Endodermal cell (in vitro differentiated cells): ENCODE measurements around the gene DCLK1. TPM values are rescaled to one million over a fixed set of nuclear protein-coding genes. Genes with fewer than 3 reads are reported as not detected.

Experiments
- DNase-seq: peaks from one replicate; pipeline ENCODE4 v3.0.0-alpha.2; 2017
- H3K27ac ChIP-seq: 2 replicates; pipeline ENCODE4 v1.5.1; 2013; ENCODE audit warnings: mild to moderate bottlenecking, low read depth, low read length, moderate library complexity
- H3K27me3 ChIP-seq: 2 replicates; pipeline ENCODE4 v1.6.1; 2013; ENCODE audit warnings: mild to moderate bottlenecking, low read length, moderate library complexity; ENCODE audit not compliant: insufficient read depth, control insufficient read depth, poor library complexity, severe bottlenecking
- H3K36me3 ChIP-seq: 2 replicates; pipeline ENCODE4 v1.7.0; 2013; ENCODE audit warnings: mild to moderate bottlenecking, low read length, moderate library complexity; ENCODE audit not compliant: control insufficient read depth, insufficient read depth
- H3K4me1 ChIP-seq: one replicate; pipeline ENCODE4 v1.7.0; 2013; ENCODE audit warnings: low read length; ENCODE audit not compliant: control insufficient read depth, insufficient read depth
- H3K4me3 ChIP-seq: 2 replicates; pipeline ENCODE4 v1.5.1; 2013; ENCODE audit warnings: mild to moderate bottlenecking, low read length, moderate library complexity
- H3K9ac ChIP-seq: 2 replicates; pipeline ENCODE4 v1.6.1; 2013; ENCODE audit warnings: mild to moderate bottlenecking, low read length, moderate library complexity; ENCODE audit not compliant: poor library complexity, severe bottlenecking; ENCODE audit errors: extremely low read depth
- H3K9me3 ChIP-seq: 2 replicates; pipeline ENCODE4 v1.6.1; 2013; ENCODE audit warnings: mild to moderate bottlenecking, low read length, moderate library complexity; ENCODE audit not compliant: control insufficient read depth
- H3K27ac Mint-ChIP-seq: 2 replicates; pipeline ENCODE4 v1.8.0; 2020; ENCODE audit warnings: mixed read lengths
- H3K27me3 Mint-ChIP-seq: 2 replicates; pipeline ENCODE4 v1.8.0; 2021; ENCODE audit warnings: mild to moderate bottlenecking, mixed read lengths; ENCODE audit not compliant: insufficient read depth
- H3K36me3 Mint-ChIP-seq: 2 replicates; pipeline ENCODE4 v1.8.0; 2020; ENCODE audit warnings: low read depth, mixed read lengths
- H3K4me1 Mint-ChIP-seq: 2 replicates; pipeline ENCODE4 v1.8.0; 2020; ENCODE audit warnings: mixed read lengths
- H3K4me3 Mint-ChIP-seq: 2 replicates; pipeline ENCODE4 v1.8.0; 2020; ENCODE audit warnings: mild to moderate bottlenecking, moderate library complexity, mixed read lengths
- H3K9me3 Mint-ChIP-seq: 2 replicates; pipeline ENCODE4 v1.8.0; 2020; ENCODE audit warnings: mild to moderate bottlenecking, mixed read lengths
- CTCF ChIP-seq: fragments of 200-600 bp; sonication (generic); conservative IDR thresholded peaks from 2 replicates; pipeline ENCODE4 v1.5.0; 2021; ENCODE audit warnings: antibody characterized with exemption, mild to moderate bottlenecking
- WGBS, 2 experiments: methylation state at CpG; one replicate each; pipeline versions ENCODE4 v1.1.5 to v1.1.7; 2013; ENCODE audit warnings: missing lambda C conversion rate in 2 of 2, mixed read lengths in 1 of 2; ENCODE audit not compliant: insufficient coverage in 1 of 2, insufficient read length in 1 of 2; 5-methylcytosine and 5-hydroxymethylcytosine counted together
- total RNA-seq, 2 donors: library from RNA; stranded (reverse); fragmentation: NEBNext Ultra II Directional in 1 of 2; extraction: Animal tissue kit (Norgen Biotek cat#: 25700) in 1 of 2; gene quantifications; 2 replicates in 1 of 2; 3 replicates in 1 of 2; pipeline ENCODE4 v1.2.1, GENCODE V29; 2021

Gene DCLK1
- total RNA-seq, 2 donors from 2014 or later = 3.0 to 32.8 TPM

GRCh38 chr13:35891507-35892441 lies 239.4 kb downstream of the DCLK1 start:
- H3K27ac Mint-ChIP-seq = no peak overlapping the region
- H3K9ac ChIP-seq = no peak overlapping the region

GRCh38 chr13:35889560-35889959 lies 241.6 kb downstream of the DCLK1 start:
- H3K27ac ChIP-seq = no peak overlapping the region
- no peaks in the 10 kb centered on the region for H3K9me3 ChIP-seq
- Mint-ChIP-seq H3K27ac (no peak overlapping the region), H3K4me3 (no peak overlapping the region), H3K4me1 (peaks cover 35% of the 10 kb centered on the region), H3K27me3 (peaks cover 7% of the 10 kb centered on the region), H3K9me3 (no peaks in the 10 kb centered on the region), H3K36me3 (no peaks in the 10 kb centered on the region)
- no peaks in the 10 kb centered on the region for H3K36me3 ChIP-seq
- H3K4me1 ChIP-seq = no peaks in the 10 kb centered on the region
- no peak for TF ChIP-seq CTCF
- H3K4me3 ChIP-seq = no peak overlapping the region
- H3K27me3 ChIP-seq = no peaks in the 10 kb centered on the region
- DNase-seq = no peak
- WGBS, 2 experiments = 83 to 100% methylated on average over 1 to 2 of the region's 2 CpGs
- H3K9ac ChIP-seq = no peak overlapping the region

More at GRCh38 chr13:35891507-35892441, 239.4 kb downstream of the DCLK1 start:
- no peak overlapping the region for H3K4me3 Mint-ChIP-seq
- Histone ChIP-seq H3K27me3 (no peaks in the 10 kb centered on the region), H3K4me3 (no peak overlapping the region), H3K4me1 (no peaks in the 10 kb centered on the region), H3K9me3 (no peaks in the 10 kb centered on the region), H3K36me3 (no peaks in the 10 kb centered on the region), H3K27ac (no peak overlapping the region)
- H3K36me3 Mint-ChIP-seq = no peaks in the 10 kb centered on the region
- H3K4me1 Mint-ChIP-seq = peaks cover 30% of the 10 kb centered on the region
- H3K9me3 Mint-ChIP-seq = no peaks in the 10 kb centered on the region
- peaks cover 7% of the 10 kb centered on the region for H3K27me3 Mint-ChIP-seq
- 85 to 88% methylated on average over 9 to 12 of the region's 12 CpGs for WGBS, 2 experiments
- TF ChIP-seq CTCF = no peak
- DNase-seq = no peak

- H3K4me1 ChIP-seq = peaks cover 3% of the 10 kb centered on the region
- no peaks in the 10 kb centered on the region for H3K36me3 ChIP-seq
- no peak overlapping the region for H3K4me3 Mint-ChIP-seq
- H3K27me3 Mint-ChIP-seq = peaks cover 7% of the 10 kb centered on the region
- H3K9me3 ChIP-seq = no peaks in the 10 kb centered on the region
- H3K4me1 Mint-ChIP-seq = peaks cover 35% of the 10 kb centered on the region
- no peak overlapping the region for H3K27ac ChIP-seq
- DNase-seq = no peak
- WGBS, 2 experiments = 60 to 77% methylated on average over 1 of the region's 2 CpGs
- TF ChIP-seq CTCF = no peak
- H3K36me3 Mint-ChIP-seq = no peaks in the 10 kb centered on the region
- H3K9me3 Mint-ChIP-seq = no peaks in the 10 kb centered on the region
- no peak overlapping the region for H3K27ac Mint-ChIP-seq
- H3K4me3 ChIP-seq = no peak overlapping the region
- no peaks in the 10 kb centered on the region for H3K27me3 ChIP-seq
- no peak overlapping the region for H3K9ac ChIP-seq
Observed at GRCh38 chr13:35888981-35889380, 242.2 kb downstream of the DCLK1 start.
